Ramos (cell line): Measurements from ENCODE around the gene ESRRA.
"Not testable (repeated sequence)": the region's sequence is repeated elsewhere in the genome, so short reads cannot be mapped to it uniquely, and the experiment has no call there.

ENCODE experiments used
- in situ Hi-C: fragments of 300-500 bp; cut with MboI; formaldehyde crosslinking; loops from one replicate; pipeline ENCODE4 v1.14.3; 2022; ENCODE audit warnings: low sequenced_read_pairs; ENCODE audit not compliant: unreplicated experiment

The ESRRA gene

DNA sequence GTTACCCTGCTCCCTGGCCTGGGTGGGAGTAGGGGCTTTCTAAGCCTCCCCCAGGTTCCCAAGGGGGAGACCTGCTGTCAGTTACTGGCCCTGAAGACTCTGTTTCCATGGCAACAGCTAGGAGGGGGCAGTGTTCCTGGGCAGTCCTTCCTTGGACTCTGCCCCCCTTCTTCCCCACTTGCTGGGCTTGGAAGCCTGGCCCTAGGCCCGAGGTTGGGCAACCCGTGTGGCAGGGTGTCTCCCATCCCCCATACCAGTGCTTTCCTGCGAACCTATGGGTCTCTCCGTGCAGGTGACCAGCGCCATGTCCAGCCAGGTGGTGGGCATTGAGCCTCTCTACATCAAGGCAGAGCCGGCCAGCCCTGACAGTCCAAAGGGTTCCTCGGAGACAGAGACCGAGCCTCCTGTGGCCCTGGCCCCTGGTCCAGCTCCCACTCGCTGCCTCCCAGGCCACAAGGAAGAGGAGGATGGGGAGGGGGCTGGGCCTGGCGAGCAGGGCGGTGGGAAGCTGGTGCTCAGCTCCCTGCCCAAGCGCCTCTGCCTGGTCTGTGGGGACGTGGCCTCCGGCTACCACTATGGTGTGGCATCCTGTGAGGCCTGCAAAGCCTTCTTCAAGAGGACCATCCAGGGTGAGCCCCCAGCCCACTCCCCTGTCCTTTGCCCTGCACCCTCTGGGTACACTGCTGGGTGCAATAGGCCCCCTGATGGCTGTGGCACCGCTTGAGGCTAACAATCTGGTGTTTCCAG, 1.7 kb downstream of the ESRRA start:
- in situ Hi-C loops, result no loop called here

DNA sequence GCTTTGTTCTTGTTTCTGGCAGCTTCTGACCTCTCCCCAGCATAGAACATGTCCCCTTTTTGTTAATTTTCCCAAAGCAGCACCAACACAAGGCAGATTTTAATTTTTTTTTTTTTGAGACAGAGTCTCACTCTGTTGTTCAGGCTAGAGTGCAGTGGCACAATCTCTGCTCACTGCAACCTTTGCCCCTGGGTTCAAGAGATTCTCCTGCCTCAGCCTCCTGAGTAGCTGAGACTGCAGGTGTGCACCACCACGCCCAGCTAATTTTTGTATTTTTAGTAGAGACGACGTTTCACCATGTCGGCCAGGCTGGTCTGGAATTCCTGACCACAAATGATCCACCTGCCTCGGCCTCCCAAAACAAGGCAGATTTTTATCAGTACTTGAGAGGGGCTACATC, 2.5 kb downstream of the ESRRA start:
- in situ Hi-C loops, result not testable (repeated sequence)

DNA sequence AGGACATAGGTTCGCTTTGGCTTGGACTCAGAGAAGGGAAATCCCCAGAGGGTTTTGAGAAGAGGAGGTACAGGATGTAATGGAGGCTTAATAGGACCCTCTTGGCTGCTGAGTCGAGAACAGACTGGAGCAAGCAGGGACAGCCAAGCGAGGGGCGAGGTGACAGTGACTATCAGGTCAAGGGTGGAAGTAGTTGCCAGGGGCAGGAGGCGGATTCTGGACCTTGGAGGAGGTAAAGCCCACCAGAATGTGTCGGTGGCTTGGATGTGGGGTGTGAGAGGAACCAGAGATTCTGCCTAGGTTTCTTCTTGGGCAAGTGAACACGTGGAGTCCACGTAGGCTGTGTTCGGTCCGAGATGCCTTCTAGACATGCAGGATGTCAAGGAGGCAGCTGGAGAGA, 7.6 kb downstream of the ESRRA start:
- in situ Hi-C loops, result no loop called here

DNA sequence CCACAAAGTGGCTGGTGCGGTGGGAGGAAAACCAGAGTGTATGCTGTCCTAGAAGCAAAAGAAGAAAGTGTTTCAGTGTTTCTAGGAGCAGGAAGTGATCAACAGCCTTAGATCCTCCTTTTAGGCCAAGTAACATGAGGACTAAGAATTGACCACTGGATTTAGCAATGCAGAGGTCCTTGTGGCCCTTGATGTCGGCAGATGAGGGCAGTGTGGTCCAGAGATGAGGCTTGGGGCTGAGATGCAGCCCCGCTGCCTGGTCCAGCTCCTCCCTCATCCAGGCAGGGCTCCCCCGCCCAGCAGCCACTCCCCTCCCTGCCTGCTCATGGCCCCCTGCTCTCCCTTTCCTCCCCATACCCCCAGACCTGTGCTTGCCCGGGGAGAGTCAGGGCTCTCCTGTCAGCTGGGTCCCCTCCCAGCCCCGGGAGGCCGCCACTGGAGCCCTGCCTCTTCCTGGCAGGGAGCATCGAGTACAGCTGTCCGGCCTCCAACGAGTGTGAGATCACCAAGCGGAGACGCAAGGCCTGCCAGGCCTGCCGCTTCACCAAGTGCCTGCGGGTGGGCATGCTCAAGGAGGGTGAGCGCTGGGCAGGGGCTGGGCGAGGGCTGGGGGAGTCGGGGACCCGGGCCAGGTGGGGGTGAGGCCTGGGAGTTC, 8.3 kb downstream of the ESRRA start:
- in situ Hi-C loops, result no loop called here

DNA sequence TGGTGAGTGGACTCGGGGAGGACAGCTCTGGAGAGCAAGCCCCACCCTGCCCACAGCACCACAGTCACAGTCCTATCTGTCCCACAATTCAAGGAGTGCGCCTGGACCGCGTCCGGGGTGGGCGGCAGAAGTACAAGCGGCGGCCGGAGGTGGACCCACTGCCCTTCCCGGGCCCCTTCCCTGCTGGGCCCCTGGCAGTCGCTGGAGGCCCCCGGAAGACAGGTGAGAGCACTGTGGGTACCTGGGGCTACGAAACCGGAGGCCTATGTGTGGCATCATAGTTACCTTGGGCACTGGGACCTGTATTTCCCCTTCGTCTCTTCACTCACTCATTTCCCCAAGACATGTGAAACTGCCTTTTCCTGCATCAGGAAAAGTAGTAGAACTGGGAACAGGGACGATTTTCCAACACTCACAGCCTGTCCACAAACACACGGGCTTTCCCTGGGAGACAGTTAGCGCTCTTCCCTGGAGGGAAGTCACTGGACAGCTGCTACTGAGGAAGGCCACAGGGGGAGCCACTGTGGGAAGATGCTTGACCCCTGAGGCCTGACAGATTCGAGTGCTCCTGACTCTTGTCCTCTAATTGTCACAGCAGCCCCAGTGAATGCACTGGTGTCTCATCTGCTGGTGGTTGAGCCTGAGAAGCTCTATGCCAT, 9.0 kb downstream of the ESRRA start:
- in situ Hi-C loops, result no loop called here

DNA sequence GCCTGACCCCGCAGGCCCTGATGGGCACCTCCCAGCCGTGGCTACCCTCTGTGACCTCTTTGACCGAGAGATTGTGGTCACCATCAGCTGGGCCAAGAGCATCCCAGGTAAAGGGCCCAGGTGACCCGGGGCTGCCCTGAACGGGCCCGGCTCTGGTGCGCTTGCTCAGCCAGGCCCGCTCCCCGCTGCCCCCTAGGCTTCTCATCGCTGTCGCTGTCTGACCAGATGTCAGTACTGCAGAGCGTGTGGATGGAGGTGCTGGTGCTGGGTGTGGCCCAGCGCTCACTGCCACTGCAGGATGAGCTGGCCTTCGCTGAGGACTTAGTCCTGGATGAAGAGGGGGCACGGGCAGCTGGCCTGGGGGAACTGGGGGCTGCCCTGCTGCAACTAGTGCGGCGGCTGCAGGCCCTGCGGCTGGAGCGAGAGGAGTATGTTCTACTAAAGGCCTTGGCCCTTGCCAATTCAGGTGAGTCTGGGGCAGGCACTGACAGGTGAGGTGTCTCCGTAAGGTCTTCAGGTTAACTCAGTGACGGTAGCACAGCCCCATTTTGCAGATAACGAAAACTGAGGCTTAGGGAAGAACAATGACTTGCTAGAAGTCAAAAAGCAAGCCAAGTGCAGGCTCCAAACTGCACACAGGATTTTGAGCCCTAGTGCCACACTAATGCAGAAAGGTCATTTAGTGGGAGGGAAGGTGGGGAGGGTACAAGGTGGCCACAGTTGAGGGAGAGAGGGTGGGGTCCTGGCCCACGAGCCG, 9.7 kb downstream of the ESRRA start:
- in situ Hi-C loops, result no loop called here

DNA sequence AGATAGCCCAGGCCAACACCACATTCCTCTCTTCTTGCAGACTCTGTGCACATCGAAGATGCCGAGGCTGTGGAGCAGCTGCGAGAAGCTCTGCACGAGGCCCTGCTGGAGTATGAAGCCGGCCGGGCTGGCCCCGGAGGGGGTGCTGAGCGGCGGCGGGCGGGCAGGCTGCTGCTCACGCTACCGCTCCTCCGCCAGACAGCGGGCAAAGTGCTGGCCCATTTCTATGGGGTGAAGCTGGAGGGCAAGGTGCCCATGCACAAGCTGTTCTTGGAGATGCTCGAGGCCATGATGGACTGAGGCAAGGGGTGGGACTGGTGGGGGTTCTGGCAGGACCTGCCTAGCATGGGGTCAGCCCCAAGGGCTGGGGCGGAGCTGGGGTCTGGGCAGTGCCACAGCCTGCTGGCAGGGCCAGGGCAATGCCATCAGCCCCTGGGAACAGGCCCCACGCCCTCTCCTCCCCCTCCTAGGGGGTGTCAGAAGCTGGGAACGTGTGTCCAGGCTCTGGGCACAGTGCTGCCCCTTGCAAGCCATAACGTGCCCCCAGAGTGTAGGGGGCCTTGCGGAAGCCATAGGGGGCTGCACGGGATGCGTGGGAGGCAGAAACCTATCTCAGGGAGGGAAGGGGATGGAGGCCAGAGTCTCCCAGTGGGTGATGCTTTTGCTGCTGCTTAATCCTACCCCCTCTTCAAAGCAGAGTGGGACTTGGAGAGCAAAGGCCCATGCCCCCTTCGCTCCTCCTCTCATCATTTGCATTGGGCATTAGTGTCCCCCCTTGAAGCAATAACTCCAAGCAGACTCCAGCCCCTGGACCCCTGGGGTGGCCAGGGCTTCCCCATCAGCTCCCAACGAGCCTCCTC, 10.6 kb downstream of the ESRRA start:
- in situ Hi-C loops, result not testable (repeated sequence)

DNA sequence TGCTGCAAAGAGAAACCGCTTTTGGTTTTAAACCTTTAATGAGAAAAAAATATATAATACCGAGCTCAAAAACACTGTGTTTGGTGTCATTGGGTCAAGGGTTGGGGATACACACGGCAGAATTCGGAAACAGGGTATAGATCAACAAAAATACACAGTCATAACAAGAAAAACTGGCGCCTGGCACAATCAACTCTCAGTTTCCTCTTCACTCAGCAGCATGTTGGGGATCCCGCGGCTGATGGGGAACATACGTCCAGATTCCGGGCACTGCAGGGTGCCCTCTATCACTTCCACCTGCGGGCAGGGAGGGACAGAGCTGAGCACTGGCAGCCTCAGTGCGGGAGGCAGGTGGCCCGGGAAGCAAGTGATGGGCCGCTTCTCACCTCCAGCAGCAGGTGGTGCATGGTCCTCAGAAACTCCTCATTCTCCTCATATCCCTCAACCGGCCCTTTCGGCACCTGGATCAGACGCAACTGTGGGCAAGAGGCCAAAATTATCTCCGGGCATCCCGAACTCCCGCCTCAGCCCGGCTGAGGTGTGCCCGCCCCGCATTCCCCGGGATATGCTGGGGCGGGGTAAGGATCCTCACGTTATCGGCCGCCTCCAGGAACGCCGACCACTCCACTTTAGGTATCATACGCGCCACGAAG, 11.5 kb downstream of the ESRRA start:
- in situ Hi-C loops, result no loop called here

DNA sequence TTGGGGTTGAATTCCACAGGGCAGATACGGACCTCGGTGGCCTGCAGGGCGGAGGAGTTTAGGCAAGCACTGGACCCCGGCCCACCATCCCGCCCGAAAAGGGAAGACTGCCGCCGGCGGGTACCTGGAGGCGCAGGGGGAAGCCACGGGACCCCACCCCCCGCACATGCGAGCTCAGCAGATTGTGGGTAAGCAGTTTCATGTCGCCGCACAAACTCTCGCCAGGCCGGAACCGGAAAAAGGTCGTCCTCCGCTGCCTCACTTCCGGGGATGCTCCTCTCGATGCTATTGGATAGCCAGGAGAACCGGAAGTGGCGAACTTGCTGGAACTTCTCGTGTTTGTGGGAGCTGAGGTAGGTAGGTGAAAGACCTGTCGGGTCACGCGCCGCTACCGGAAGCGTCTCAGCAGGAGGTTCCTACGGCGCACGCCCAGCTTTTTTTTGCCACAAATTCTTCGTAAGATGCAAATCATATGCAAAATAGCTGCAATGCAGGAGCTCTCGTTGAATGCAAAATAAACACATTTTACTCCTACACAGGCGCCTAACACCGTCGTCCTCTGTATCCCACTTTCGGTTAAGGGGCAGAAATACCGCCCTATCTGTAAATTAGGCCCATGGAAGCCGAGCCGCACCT, 12.1 kb downstream of the ESRRA start, which contains the start of gene TRMT112:
Gene TRMT112 (minus strand): TSS at position 235 of the 636 bp plus-strand sequence. CDS start 33 bp downstream, at position 202.
- in situ Hi-C loops, result no loop called here

DNA sequence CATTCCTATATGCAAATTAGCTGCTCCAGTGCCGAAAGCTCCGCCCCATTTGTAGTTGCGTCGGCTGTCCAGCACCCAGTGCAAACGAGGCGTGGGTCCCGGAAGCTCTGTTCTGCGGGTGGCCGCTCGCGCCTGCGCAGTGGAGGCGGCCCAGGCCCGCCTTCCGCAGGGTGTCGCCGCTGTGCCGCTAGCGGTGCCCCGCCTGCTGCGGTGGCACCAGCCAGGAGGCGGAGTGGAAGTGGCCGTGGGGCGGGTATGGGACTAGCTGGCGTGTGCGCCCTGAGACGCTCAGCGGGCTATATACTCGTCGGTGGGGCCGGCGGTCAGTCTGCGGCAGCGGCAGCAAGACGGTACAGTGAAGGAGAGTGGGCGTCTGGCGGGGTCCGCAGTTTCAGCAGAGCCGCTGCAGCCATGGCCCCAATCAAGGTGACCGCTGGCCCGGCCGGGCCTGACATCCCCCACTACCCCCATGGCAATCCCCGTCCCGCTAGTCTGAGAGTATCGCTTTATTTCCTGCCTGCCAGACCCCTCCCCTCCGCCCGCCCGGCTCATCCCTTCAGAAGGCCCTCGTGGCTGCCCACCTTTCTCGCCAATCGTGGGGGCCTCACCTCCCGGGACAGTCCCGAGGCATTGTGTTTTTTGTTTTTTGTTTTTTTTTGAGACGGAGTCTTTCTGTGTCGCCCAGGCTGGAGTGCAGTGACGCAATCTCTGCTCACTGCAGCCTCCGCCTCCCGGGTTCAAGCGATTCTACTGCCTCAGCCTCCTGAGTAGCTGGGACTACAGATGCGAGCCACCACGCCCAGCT, 12.8 kb downstream of the ESRRA start, which contains the start of gene PRDX5:
Gene PRDX5 (plus strand): TSS at position 161 of the 805 bp plus-strand sequence. CDS start 95 bp downstream, at position 256.
- in situ Hi-C loops, result no loop called here

DNA sequence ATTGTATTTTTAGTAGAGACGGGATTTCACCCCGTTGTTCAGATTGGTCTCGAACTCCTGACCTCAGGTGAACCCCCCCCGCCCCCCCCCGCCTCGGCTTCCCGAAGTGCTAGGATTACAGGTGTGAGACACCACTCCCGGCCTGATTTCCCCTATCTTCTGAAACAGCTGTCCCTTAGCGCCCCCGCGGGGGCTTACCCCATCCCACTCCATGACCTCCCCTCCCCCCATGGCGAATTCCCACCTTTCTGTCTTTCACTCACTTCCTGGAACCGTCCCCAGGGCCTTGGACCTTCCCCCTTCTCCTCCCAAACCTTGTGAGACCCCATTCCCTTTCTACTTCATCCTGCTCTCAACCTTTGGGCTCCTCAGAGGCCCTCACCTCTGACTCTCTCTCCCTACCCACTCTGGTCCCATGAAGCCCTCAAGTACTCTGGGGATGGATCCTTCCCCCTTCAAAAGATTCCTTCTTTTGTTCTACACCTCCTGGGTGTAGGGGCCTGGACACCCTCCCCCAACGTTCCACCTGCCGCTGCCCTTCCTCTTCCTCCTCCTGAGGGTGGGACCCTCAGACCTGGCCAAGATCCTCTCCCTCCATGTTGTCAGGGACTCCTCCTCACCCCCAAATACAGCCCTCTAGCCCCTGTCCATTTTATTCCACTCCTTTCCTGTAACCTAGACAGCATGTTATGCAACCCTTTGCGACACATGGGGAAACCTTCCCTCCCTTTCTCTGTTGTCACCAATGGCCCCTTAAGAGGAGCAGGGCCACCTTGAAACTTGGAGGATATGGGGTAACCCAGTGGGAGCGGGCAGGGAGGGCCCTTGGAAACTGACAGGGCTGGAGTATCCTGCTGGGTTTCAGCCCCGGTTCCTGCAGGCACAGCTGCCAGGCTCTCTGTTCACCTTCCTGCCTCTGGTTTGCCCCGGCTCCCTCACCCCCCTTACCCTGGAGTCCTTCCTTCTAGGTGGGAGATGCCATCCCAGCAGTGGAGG, 13.7 kb downstream of the ESRRA start:
- in situ Hi-C loops, result no loop called here

DNA sequence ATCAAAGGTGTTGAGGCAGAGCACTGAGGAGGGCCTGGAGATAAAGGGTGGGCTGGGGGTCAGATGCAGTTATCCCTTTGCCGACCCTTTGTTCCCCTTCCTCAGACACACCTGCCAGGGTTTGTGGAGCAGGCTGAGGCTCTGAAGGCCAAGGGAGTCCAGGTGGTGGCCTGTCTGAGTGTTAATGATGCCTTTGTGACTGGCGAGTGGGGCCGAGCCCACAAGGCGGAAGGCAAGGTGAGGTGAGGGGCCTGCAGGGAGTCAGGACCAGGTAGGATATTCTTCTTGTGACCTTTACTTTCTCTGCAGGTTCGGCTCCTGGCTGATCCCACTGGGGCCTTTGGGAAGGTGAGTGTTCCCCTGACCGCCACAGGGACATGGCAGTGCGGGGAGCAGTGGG, 15.2 kb downstream of the ESRRA start:
- in situ Hi-C loops, result no loop called here

DNA sequence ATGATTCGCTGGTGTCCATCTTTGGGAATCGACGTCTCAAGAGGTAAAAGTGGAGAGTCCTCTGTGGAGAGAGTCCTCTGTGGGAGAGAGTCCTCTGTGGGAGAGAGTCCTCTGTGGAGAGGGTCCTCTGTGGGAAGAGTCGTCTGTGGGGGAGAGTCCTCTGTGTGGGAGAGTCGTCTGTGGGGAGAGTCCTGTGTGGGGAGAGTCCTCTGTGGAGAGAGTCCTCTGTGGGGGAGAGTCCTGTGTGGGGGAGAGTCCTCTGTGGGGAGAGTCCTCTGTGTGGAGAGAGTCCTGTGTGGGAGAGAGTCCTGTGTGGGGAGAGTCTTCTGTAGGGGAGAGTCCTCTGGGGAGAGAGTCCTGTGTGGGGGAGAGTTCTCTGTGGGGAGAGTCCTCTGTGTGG, 15.7 kb downstream of the ESRRA start:
- in situ Hi-C loops, result no loop called here

DNA sequence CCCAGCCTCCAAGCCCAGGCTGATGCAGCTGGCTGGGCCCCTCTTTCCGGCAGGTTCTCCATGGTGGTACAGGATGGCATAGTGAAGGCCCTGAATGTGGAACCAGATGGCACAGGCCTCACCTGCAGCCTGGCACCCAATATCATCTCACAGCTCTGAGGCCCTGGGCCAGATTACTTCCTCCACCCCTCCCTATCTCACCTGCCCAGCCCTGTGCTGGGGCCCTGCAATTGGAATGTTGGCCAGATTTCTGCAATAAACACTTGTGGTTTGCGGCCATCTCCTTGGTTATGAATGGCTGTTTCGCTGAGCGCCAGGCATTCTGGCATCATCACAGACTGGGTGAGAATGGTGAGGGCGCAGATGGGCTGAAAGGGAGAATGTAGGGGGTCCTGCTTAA, 16.2 kb downstream of the ESRRA start:
- in situ Hi-C loops, result no loop called here

DNA sequence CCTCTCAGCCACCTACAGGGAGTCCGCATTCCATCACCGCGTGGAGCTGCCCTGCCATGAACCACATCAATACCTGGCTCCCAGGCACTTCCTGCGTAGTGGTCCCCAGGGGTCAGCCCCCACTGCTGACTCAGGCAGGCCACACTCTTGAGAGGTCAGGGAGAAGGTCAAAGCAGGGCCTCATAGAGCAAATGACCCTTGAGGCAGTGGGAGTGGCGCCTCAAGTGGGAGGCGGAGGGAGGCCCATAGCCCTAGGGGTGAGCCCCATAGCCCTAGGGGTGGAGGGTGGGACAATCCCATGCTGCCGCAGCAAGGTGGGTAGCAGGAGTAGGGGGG, 17.6 kb downstream of the ESRRA start:
- in situ Hi-C loops, result no loop called here

DNA sequence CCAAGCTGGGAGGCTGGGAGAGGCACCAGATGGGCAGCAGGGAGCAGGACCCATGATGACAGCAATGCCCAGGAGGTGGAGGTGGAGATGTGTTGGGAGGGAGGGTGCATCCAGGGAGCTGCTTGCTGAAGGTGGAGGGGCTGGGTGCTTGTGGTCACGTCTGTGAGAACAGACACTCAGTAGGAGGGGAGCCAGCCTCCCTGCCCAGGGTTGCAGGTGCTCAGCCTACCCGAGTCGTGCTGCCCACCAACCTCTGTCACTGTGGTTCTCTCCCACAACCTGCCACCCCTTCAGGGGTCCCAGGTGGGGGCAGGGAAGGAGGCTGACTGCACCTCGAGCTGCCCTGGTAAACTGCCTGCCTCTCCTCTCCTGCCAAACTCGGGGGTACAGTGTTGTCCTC, 18.0 kb downstream of the ESRRA start:
- in situ Hi-C loops, result no loop called here

DNA sequence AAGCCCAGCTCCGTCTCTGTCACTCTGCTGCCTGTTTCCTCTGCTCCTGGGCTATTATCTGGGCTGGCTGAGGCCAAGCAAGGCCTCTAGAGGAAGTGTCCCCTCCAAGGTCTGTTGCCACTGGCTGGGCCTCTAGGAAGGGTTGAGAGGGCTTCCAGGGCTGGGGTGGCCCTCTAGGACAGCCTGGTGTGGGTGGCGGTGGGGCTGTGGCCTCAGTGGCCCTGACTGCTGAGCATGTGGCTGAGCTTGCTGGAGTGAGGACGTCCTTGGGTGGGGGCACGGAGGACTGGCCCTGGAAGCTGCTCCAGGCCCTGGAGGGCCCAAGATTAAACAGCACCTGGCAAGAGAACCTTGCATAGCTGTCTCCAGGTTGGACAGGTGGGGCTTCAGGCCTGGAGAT, 18.7 kb downstream of the ESRRA start:
- in situ Hi-C loops, result not testable (repeated sequence)
